Osteoblast (primary cell): ENCODE results near the gene PBX2. TPM values are rescaled to one million over a fixed set of nuclear protein-coding genes. Genes with fewer than 3 reads are reported as not detected.
A peak's percentile ranks its signal among the peaks of the same experiment; 100 is the strongest.

ENCODE experiments used
- DNase-seq: peaks from one replicate; pipeline ENCODE4 v3.0.0; 2011; ENCODE audit warnings: low spot score, mixed read lengths; ENCODE audit not compliant: insufficient read length; ENCODE audit errors: missing footprints
- H2AFZ ChIP-seq: 2 replicates; pipeline ENCODE4 v1.6.0; 2011; ENCODE audit warnings: mild to moderate bottlenecking, low read length
- H3K27ac ChIP-seq: 2 replicates; pipeline ENCODE4 v1.5.1; 2011; ENCODE audit warnings: mild to moderate bottlenecking, low read depth, low read length, moderate library complexity
- H3K27me3 ChIP-seq: 2 replicates; pipeline ENCODE4 v1.6.0; 2012; ENCODE audit warnings: mild to moderate bottlenecking, control low read depth, inconsistent platforms, low read length, moderate library complexity; ENCODE audit not compliant: insufficient read depth
- H3K36me3 ChIP-seq: 2 replicates; pipeline ENCODE4 v1.5.1; 2011; ENCODE audit warnings: mild to moderate bottlenecking, low read length, control low read depth, moderate library complexity; ENCODE audit not compliant: insufficient read depth
- H3K4me1 ChIP-seq: 2 replicates; pipeline ENCODE4 v1.5.1; 2011; ENCODE audit warnings: mild to moderate bottlenecking, low read length, control low read depth, moderate library complexity; ENCODE audit not compliant: insufficient read depth
- H3K4me2 ChIP-seq: 2 replicates; pipeline ENCODE4 v1.6.0; 2011; ENCODE audit warnings: mild to moderate bottlenecking, low read length; ENCODE audit not compliant: insufficient read depth
- H3K4me3 ChIP-seq: fragments of 200-600 bp; sonication (generic); 3 replicates; pipeline ENCODE4 v1.5.1; 2012; ENCODE audit warnings: mild to moderate bottlenecking, low read length, inconsistent platforms; ENCODE audit not compliant: insufficient read depth
- H3K79me2 ChIP-seq: 2 replicates; pipeline ENCODE4 v1.6.0; 2012; ENCODE audit warnings: mild to moderate bottlenecking, low read length, control low read depth, inconsistent platforms; ENCODE audit not compliant: insufficient read depth
- H3K9me3 ChIP-seq: 2 replicates; pipeline ENCODE4 v1.5.1; 2011; ENCODE audit warnings: low read depth, low read length, control low read depth
- H4K20me1 ChIP-seq: 2 replicates; pipeline ENCODE4 v1.6.0; 2012; ENCODE audit warnings: mild to moderate bottlenecking, low read length, control low read depth; ENCODE audit not compliant: insufficient read depth
- total RNA-seq: library from RNA; depleted of rRNA; stranded (reverse); fragments of >200 nt; gene quantifications from 2 replicates; pipeline ENCODE4 v1.2.3, GENCODE V29; 2012
- TF ChIP-seq, protein P1 (sequence below): IDR thresholded peaks from 2 replicates; pipeline ENCODE4 v1.5.1; 2011; ENCODE audit warnings: mild to moderate bottlenecking, low read depth, low read length, moderate library complexity; ENCODE audit errors: extremely low read depth

PBX2 gene
- total RNA-seq, 1 donor = 17.4 TPM

DNA sequence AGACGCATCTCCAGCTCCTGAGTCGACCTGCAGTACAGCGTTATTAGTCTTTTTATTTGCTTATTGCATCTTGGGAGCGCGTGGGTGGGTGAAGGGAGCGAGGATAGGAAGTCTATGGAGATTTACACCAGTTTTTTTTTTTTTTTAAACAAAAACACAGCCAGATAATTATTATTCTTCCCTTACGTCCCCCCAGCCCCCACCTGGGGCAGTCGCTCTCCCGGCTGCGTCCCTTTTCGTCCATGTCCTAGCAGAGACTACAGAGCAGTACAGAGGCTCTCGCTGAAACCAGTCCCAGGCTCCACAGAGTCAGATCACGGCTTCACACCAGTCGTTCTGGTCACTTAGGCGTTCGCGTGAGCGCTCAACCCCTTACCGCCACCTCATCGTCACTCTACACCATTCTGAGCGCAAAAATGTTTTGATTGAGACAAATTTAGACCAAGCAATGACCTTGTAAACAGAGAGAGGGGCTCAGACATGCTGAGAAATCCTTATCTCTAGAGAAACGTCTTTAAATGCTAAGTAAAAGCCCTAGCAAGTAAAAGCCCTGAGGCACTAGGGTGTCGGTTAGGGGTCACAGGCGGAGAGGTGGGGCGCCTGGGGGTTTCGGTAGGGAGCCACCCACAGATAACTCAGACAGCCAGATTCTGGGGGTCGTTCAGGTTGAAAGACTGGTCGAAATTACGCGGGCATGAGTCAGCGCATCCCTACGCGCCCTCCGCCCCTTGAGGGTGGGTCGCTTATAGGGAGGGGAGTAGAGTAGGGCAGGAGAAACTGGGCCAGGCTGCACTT, 37.0 kb downstream of the PBX2 start:
- Histone ChIP-seq H3K36me3 (peaks cover 5% of the 10 kb centered on the region), H3K27ac (peak overlapping the region; percentile 90), H3K4me3 (peak overlapping the region; percentile 97), H3K4me2 (peak overlapping the region; percentile 91), H3K9me3 (no peaks in the 10 kb centered on the region), H4K20me1 (peaks cover 6% of the 10 kb centered on the region), H3K27me3 (peaks cover 16% of the 10 kb centered on the region), H3K4me1 (peaks cover 24% of the 10 kb centered on the region), H3K79me2 (peaks cover 18% of the 10 kb centered on the region), H2AFZ (peak overlapping the region; percentile 97)
- TF ChIP-seq, protein P1, sequence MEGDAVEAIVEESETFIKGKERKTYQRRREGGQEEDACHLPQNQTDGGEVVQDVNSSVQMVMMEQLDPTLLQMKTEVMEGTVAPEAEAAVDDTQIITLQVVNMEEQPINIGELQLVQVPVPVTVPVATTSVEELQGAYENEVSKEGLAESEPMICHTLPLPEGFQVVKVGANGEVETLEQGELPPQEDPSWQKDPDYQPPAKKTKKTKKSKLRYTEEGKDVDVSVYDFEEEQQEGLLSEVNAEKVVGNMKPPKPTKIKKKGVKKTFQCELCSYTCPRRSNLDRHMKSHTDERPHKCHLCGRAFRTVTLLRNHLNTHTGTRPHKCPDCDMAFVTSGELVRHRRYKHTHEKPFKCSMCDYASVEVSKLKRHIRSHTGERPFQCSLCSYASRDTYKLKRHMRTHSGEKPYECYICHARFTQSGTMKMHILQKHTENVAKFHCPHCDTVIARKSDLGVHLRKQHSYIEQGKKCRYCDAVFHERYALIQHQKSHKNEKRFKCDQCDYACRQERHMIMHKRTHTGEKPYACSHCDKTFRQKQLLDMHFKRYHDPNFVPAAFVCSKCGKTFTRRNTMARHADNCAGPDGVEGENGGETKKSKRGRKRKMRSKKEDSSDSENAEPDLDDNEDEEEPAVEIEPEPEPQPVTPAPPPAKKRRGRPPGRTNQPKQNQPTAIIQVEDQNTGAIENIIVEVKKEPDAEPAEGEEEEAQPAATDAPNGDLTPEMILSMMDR = no peak
- DNase-seq = peak; percentile 88

DNA sequence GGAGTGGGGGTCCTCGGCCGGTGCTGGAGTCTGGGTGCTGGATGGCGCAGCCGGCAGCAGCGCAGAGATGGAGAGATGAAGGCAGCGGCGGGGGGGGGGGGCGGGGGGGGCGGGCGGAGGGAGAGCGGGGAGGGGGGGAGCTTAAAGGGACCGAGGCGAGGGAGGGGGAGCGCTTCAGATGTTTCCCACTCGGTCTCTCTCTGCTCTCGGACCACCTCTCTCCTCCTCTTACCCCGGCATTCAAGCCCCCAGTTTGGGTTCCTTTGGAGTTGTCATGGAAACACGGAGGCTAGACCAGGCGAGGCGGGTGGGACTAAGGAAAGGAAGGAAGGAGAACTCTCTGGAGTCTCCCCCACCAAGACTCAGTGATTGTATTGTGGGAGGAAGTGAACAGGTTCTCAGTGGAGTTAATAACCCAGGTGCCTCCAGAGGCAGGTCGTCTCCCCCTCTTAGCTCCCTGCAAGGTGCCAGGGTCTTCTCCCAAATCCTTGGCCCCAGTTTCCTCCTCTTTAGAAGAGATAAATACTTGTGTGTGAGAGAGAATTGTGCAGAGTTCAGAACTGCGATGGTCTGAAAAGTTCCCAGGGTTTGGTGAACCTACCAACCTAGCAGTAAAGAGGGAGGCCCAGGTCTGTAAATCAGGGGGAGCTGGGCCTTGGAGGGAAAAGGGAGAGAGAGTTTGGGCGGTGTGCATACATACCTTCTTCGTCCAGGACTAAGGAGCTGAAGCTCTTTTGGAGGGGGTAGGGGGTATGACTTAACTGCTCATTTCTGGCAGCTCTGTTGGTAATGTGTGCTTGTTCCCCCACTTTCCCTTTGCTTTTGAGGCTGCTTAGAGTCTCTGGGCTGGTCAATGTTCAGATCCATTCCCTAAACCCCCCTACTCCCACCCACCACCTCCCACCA, 37.9 kb downstream of the PBX2 start, which contains the start of gene PRRT1:
Gene PRRT1, minus strand, starts transcription at position 77 of the 906 bp plus-strand sequence. CDS start 112 bp downstream, outside the sequence.
- Histone ChIP-seq H3K9me3 (no peaks in the 10 kb centered on the region), H3K4me3 (peak within 1 kb of the TSS; percentile 97), H3K4me1 (peaks cover 24% of the 10 kb centered on the region), H3K27ac (peak within 1 kb of the TSS; percentile 90), H3K27me3 (peaks cover 24% of the 10 kb centered on the region), H4K20me1 (peaks cover 6% of the 10 kb centered on the region), H3K79me2 (peaks cover 18% of the 10 kb centered on the region), H3K36me3 (peaks cover 2% of the 10 kb centered on the region), H2AFZ (peak within 1 kb of the TSS; percentile 97), H3K4me2 (peak within 1 kb of the TSS; percentile 91)
- DNase-seq = peak; percentile 86
- TF ChIP-seq, protein P1 = no peak

DNA sequence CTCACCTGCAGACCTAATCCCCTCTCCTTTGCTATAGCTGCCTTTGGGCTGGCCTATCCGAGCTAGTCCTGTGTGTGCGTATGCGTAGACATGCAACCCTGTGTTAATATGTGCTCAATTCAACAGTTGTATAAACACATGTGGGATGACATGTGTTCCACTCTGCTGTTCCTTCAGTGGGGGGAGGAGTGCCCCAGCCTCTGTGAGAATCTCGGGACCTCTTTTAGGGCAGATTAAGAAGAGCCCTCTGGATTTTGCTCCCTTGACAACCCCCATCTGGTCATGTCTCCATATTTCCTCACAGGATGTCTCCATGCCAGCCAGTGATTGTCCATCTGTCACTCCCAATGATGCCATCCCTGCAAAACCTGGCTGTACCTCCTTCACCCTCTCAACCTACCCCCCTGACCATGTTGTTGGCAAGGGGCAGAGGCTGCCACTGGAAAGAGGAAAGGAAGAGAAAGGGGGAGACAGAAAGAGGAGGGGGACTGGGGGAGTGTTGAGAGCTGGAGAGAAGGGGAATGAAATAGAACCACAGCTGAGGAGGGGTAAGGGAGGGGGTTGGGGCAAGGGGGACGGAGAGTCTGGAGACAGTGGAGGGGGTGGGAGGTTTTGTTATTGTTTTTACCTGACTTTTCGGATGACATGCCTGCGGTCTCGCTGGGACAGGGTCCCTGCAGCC, 38.7 kb downstream of the PBX2 start:
- Histone ChIP-seq H3K4me1 (peaks cover 24% of the 10 kb centered on the region), H3K4me2 (peak overlapping the region; percentile 91), H3K36me3 (peaks cover 2% of the 10 kb centered on the region), H3K27me3 (peaks cover 31% of the 10 kb centered on the region), H3K4me3 (peak overlapping the region; percentile 97), H2AFZ (no peak overlapping the region), H3K27ac (no peak overlapping the region), H4K20me1 (peaks cover 6% of the 10 kb centered on the region), H3K9me3 (no peaks in the 10 kb centered on the region), H3K79me2 (peaks cover 18% of the 10 kb centered on the region)
- TF ChIP-seq, protein P1 = no peak
- peak; percentile 71 for DNase-seq
